Anterior cingulate cortex (tissue), 58 donors: ENCODE results near the gene ANKRD65.
"Not testable (repeated sequence)": the region's sequence is repeated elsewhere in the genome, so short reads cannot be mapped to it uniquely, and the experiment has no call there.

Experiments used
- DNase-seq, 58 donors: peaks; one replicate each; lab custom pipeline; 2025; lab: John Stamatoyannopoulos, UW

Gene ANKRD65

GRCh38 chr1:1374929-1375662 lies 46.0 kb downstream of the ANKRD65 start, which contains the start of gene AURKAIP1:
Gene AURKAIP1, minus strand, starts transcription at chr1:1375207. Its CDS starts 451 bp downstream, at chr1:1374756.
- DNase-seq: peak; percentile 92 to 100 (median 99)

DNA sequence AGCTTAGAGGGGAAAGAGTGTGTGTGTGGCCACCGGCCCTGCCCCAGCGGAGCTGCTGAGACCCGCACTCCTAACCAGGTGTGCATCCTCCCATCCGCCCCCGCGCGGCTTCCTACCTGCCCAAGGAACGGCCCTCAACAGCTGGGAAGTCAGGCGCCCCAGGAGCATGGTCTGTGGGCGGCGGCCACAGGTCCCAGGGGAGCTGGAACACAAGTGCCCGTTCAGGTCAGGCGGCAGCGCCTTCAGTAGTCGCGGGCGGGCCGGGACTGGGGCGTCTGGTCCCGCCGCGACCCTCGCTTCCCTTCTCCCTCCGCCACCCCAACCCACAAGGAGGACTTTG lies 46.5 kb downstream of the ANKRD65 start:
- no peak for DNase-seq

DNA sequence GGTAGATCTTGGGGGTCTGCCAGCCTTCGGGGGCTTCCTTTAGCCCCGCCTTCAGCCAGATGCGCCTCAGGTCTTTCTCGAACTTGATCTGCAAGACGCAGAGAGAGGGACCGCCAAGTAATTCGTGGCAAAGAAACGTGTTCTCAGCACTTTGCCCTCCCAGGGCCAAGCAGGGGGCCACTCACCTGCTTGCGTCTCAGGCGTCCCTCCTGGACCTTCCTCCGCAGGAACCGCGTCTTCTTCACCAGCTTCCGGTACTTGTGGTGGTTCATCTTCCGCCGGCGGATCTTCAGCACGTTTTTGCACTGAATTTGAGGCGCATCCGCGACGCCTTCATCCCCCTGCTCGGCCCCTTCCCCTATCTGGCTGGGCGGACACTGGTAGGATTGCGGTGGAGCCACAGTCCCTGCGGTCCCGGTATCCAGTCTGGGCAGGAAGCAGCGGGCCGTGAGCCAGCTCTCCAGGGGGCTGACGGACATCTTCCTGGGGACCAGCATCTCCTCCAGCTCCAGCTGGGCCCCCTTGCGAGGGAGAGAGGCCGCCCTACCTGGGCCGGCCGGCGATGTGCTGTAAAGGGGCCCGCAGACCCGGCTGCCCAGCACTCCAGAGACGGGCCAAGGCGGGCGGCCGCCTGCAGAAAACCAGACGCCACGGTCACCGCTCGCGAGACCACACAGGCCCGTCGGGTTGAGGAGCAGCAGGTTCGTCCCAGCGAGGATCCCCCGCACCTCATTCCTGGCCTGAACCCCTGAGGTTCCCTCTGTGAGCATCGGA lies 47.1 kb downstream of the ANKRD65 start:
- DNase-seq: no peak

GRCh38 chr1:1373051-1373814 lies 47.8 kb downstream of the ANKRD65 start:
- DNase-seq: no peak

DNA sequence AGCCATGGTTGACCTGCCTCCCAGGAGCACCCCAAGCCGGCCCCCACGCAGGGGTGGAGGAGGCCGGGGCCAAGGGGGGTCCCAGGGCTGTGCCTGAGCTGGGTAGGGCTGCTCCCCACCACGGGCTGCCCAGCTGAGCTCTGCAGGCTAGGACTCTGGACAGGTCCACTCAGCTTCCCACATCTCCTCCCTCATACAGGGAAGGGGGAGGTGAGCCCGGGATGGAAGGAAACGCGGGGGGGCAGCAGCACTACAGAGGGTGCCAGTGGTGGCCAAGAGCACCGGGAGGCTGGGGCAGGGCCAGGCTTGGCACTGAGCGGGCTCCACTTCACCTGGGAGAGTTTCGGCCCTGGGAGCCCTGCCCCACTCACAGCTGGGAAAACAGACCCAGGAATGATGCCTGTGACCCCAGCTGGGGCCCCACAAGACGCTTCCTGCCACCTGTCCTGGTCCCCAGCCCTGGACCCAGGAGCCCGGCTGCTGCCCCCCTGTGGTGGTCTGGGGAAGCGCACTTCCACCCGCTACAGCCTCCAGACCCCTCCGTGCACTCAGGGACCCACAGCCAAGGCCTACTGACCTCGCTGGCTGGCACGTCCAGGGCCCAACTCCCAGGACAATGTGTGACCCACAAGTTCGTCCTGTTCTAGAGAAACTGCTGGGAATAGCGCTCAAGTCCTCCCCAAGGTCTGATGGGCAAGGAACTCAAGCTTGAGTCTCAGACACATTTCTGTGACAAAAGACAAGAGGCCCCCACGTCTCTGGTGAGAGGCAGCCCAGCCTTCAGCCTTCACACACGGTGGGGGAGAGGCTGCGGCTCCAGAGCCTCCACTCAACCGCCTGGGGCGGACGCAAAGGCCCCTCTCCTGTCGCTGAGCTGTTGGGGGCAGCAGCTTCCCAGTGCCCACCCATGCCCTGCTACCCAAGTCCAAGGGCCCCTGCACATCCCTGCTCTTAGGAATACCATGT lies 49.0 kb downstream of the ANKRD65 start:
- peak in 22 of 58 donors; percentile 8 to 61 (median 39) for DNase-seq

DNA sequence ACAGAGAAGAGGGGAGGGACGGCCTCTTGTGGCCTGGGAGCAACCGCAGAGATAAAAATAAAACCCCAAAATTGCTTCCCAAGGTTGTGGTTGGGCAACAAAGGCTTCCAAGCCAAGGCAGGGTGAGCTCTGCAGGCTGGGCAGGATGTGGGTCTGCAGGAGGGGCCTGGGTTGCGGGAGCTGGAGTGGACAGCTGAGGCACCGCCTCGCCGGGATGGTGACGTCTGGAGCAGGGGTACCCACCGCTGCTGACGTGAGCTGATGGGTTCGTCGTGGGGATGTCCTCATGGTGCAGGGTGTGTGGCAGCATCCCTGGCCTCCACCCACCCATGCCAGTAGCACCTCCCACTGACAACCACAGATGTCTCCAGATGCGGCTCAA lies 49.7 kb downstream of the ANKRD65 start:
- DNase-seq: no peak

DNA sequence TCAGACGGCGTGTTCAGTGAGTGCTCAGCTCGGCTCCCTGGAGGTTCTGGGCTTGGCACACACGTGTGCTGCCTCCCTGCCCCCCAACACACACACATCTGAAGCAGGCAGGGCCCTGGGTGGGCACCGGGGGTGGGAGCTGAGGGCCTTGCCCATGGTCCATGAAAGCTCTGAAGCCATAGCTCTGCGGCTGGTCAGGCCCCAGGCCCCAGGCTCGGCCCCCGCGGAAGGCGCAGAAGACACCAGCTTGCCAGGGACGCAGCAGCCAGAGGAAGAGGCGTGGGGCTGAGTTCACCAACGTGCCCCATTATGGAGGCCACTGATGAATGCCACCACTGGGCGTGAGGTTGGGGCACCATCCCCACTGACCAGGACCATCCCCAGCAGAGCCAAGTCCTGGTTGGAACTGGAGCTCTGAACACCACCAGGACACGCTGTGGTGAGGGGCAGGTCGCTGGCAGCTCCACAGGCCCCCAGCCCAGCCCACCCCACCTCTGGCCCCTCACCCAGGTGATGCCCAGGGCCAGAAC lies 50.2 kb downstream of the ANKRD65 start:
- no peak for DNase-seq

DNA sequence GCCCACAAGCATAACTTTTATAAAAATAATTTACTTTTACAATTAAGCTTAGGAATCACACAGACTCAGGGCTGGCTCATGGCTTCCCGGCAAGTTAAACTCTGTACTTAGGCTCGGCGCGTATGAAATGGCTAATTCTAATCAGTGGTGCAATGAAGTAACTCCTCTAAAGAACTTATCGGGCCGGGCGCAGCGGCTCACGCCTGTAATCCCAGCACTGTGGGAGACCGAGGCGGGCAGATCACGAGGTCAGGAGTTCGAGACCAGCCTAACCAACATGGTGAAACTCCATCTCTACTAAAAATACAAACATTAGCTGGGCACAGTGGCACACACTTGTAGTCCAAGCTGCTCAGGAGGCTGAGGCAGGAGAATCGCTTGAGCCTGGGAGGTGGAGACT lies 51.0 kb downstream of the ANKRD65 start:
- not testable (repeated sequence) for DNase-seq
